H9 (cell line): ENCODE measurements around the gene MSN. TPM values are rescaled to one million over a fixed set of nuclear protein-coding genes. Genes with fewer than 3 reads are reported as not detected.

ENCODE experiments used
- DNase-seq: peaks from one replicate; pipeline ENCODE4 v3.0.0-alpha.2; 2017
- H2AFZ ChIP-seq: one replicate; pipeline ENCODE4 v1.6.1; 2013; ENCODE audit warnings: mild to moderate bottlenecking, low read length, control low read depth, moderate library complexity
- H2AK5ac ChIP-seq: 2 replicates; pipeline ENCODE4 v1.6.1; 2013; ENCODE audit warnings: low read length, control low read depth, mixed read lengths; ENCODE audit not compliant: insufficient read length
- H2BK120ac ChIP-seq: one replicate; pipeline ENCODE4 v1.6.1; 2013; ENCODE audit warnings: low read depth, mild to moderate bottlenecking, low read length, control low read depth, inconsistent platforms; ENCODE audit not compliant: poor library complexity, severe bottlenecking
- H2BK12ac ChIP-seq: 2 replicates; pipeline ENCODE4 v1.6.1; 2013; ENCODE audit warnings: low read length, control low read depth, mixed read lengths, low read depth; ENCODE audit not compliant: insufficient read length
- H2BK15ac ChIP-seq: 2 replicates; pipeline ENCODE4 v1.6.1; 2013; ENCODE audit warnings: low read depth, low read length, control low read depth
- H2BK20ac ChIP-seq: one replicate; pipeline ENCODE4 v1.6.1; 2013; ENCODE audit warnings: low read depth, mild to moderate bottlenecking, low read length, control low read depth, inconsistent platforms; ENCODE audit not compliant: poor library complexity, severe bottlenecking
- H2BK5ac ChIP-seq: 2 replicates; pipeline ENCODE4 v1.6.1; 2013; ENCODE audit warnings: low read length, control low read depth, mixed read lengths; ENCODE audit not compliant: insufficient read length
- H3K14ac ChIP-seq: 2 replicates; pipeline ENCODE4 v1.6.1; 2013; ENCODE audit warnings: low read length, control low read depth; ENCODE audit not compliant: insufficient read depth
- H3K18ac ChIP-seq: 2 replicates; pipeline ENCODE4 v1.6.1; 2013; ENCODE audit warnings: low read depth, mild to moderate bottlenecking, mixed read lengths, low read length, control low read depth; ENCODE audit not compliant: insufficient read length
- H3K23ac ChIP-seq: 2 replicates; pipeline ENCODE4 v1.6.1; 2013; ENCODE audit warnings: low read length, control low read depth, mixed read lengths, low read depth; ENCODE audit not compliant: insufficient read length
- H3K23me2 ChIP-seq: 2 replicates; pipeline ENCODE4 v1.6.1; 2013; ENCODE audit warnings: low read depth, mild to moderate bottlenecking, mixed read lengths, low read length, control low read depth; ENCODE audit not compliant: insufficient read length, poor library complexity, severe bottlenecking
- H3K27ac ChIP-seq: 2 replicates; pipeline ENCODE4 v1.5.1; 2013; ENCODE audit warnings: low read length, control low read depth, mixed read lengths, low read depth; ENCODE audit not compliant: insufficient read length
- H3K27me3 ChIP-seq: 2 replicates; pipeline ENCODE4 v1.6.1; 2013; ENCODE audit warnings: low read length, control low read depth, inconsistent platforms; ENCODE audit not compliant: insufficient read depth
- H3K4ac ChIP-seq: 2 replicates; pipeline ENCODE4 v1.6.1; 2013; ENCODE audit warnings: low read depth, mild to moderate bottlenecking, control low read depth, inconsistent platforms, low read length, moderate library complexity
- H3K4me1 ChIP-seq: 2 replicates; pipeline ENCODE4 v1.6.1; 2013; ENCODE audit warnings: low read length, control low read depth, inconsistent platforms; ENCODE audit not compliant: insufficient read depth
- H3K4me2 ChIP-seq: 2 replicates; pipeline ENCODE4 v1.6.1; 2013; ENCODE audit warnings: low read length, control low read depth, mixed read lengths; ENCODE audit not compliant: insufficient read length, insufficient read depth
- H3K56ac ChIP-seq: 2 replicates; pipeline ENCODE4 v1.6.1; 2013; ENCODE audit warnings: low read depth, mild to moderate bottlenecking, mixed read lengths, low read length, control low read depth; ENCODE audit not compliant: insufficient read length
- H3K79me1 ChIP-seq: 2 replicates; pipeline ENCODE4 v1.6.1; 2013; ENCODE audit warnings: low read depth, mild to moderate bottlenecking, moderate library complexity, low read length, control low read depth, inconsistent platforms; ENCODE audit not compliant: insufficient read depth, poor library complexity, severe bottlenecking
- H3K79me2 ChIP-seq: 2 replicates; pipeline ENCODE4 v1.6.1; 2013; ENCODE audit warnings: low read length, control low read depth, inconsistent platforms; ENCODE audit not compliant: insufficient read depth
- H3K9ac ChIP-seq: 2 replicates; pipeline ENCODE4 v1.6.1; 2013; ENCODE audit warnings: low read length, control low read depth, mixed read lengths; ENCODE audit not compliant: insufficient read length; ENCODE audit errors: extremely low read depth
- H3K9me3 ChIP-seq: one replicate; pipeline ENCODE4 v1.6.1; 2013; ENCODE audit warnings: low read depth, low read length, inconsistent platforms; ENCODE audit not compliant: control insufficient read depth
- H3T11ph ChIP-seq: one replicate; pipeline ENCODE4 v1.6.1; 2013; ENCODE audit warnings: mild to moderate bottlenecking, low read length, control low read depth, inconsistent platforms
- H4K20me1 ChIP-seq: one replicate; pipeline ENCODE4 v1.6.1; 2013; ENCODE audit not compliant: control insufficient read depth, insufficient read length, insufficient read depth
- H4K5ac ChIP-seq: 2 replicates; pipeline ENCODE4 v1.6.1; 2013; ENCODE audit warnings: low read depth, mild to moderate bottlenecking, mixed read lengths, low read length, control low read depth; ENCODE audit not compliant: insufficient read length
- H4K8ac ChIP-seq: replicated peaks from 2 replicates; pipeline ENCODE4 v1.6.1; 2013; ENCODE audit warnings: low read length, control low read depth, mixed read lengths, low read depth; ENCODE audit not compliant: insufficient read length
- H4K91ac ChIP-seq: 2 replicates; pipeline ENCODE4 v1.6.1; 2013; ENCODE audit warnings: low read depth, mild to moderate bottlenecking, moderate library complexity, mixed read lengths, low read length, control low read depth; ENCODE audit not compliant: insufficient read length
- H3K27ac Mint-ChIP-seq, 3 experiments: 2 replicates in 2 of 3; 3 replicates in 1 of 3; pipeline ENCODE4 v1.8.0; 2020 to 2021; ENCODE audit warnings: mixed read lengths in 3 of 3, mild to moderate bottlenecking in 1 of 3, moderate library complexity in 1 of 3
- H3K27me3 Mint-ChIP-seq: 2 replicates; pipeline ENCODE4 v1.8.0; 2021; ENCODE audit warnings: low read depth, mild to moderate bottlenecking, moderate library complexity, mixed read lengths
- H3K36me3 Mint-ChIP-seq, 3 experiments: 2 replicates in 2 of 3; 3 replicates in 1 of 3; pipeline ENCODE4 v1.8.0; 2020 to 2021; ENCODE audit warnings: low read depth in 3 of 3, mixed read lengths in 3 of 3; ENCODE audit not compliant: insufficient read depth in 1 of 3
- H3K4me1 Mint-ChIP-seq, 2 experiments: 2 replicates each; pipeline ENCODE4 v1.8.0; 2020; ENCODE audit warnings: mixed read lengths in 2 of 2
- H3K4me3 Mint-ChIP-seq, 2 experiments: 2 replicates in 1 of 2; 3 replicates in 1 of 2; pipeline ENCODE4 v1.8.0; 2020 to 2021; ENCODE audit warnings: mild to moderate bottlenecking in 2 of 2, mixed read lengths in 2 of 2, moderate library complexity in 1 of 2
- H3K9me3 Mint-ChIP-seq, 2 experiments: 2 replicates in 1 of 2; 3 replicates in 1 of 2; pipeline ENCODE4 v1.8.0; 2020; ENCODE audit warnings: mild to moderate bottlenecking in 2 of 2, mixed read lengths in 2 of 2, moderate library complexity in 1 of 2
- WGBS: extraction: QIAGEN DNeasy Blood & Tissue Kit; methylation state at CpG from one replicate; pipeline ENCODE4 v1.1.7; 2013; ENCODE audit warnings: missing lambda C conversion rate, low lambda C conversion rate, mixed read lengths; ENCODE audit not compliant: insufficient read length; ENCODE audit errors: extremely low coverage; 5-methylcytosine and 5-hydroxymethylcytosine counted together
- total RNA-seq: library from RNA; stranded (reverse); gene quantifications from 2 replicates; pipeline ENCODE4 v1.2.1, GENCODE V29; 2021
- TF ChIP-seq, protein P1 (sequence below): fragments of 200-600 bp; sonication (generic); conservative IDR thresholded peaks from 3 replicates; pipeline ENCODE4 v1.8.0; 2021; ENCODE audit warnings: antibody characterized with exemption, mild to moderate bottlenecking

Gene MSN
- total RNA-seq, 1 experiment from 2014 or later = 126 TPM

DNA sequence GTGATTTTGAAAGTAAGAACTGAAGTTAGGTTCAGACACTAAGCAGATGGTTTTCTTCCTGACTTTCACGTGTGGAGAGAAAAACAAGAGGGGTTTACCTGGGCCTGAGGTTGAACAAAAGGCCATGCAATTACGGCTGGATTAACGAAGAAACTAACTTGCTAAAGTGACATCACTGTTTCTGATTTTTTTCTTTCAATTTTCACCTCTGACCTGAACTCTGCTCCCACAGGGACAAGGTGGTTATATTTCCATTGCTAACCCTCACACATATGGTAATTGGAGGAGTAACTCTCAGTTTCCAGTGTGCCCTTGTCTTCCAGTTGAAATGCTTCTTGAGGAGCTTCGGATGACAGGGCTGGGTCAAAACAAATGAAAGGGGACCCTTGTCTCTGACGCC lies 38.0 kb downstream of the MSN start:
- H3K9me3 Mint-ChIP-seq = peaks cover 57 to 58% of the 10 kb centered on the region in 2 experiments
- H3K9me3 ChIP-seq = peaks cover 56% of the 10 kb centered on the region
- no peak overlapping the region; a peak in 2 of 7 replicates for H3K27ac Mint-ChIP-seq
- H3K4me3 Mint-ChIP-seq = no peak overlapping the region
- no peaks in the 10 kb centered on the region for H3K27me3 Mint-ChIP-seq
- H3K79me2 ChIP-seq = peaks cover 3% of the 10 kb centered on the region; the same call in 1 of the 2 replicates
- no peak overlapping the region for H2BK15ac ChIP-seq
- H3K23ac ChIP-seq = no peak overlapping the region
- no peaks in the 10 kb centered on the region for H3K27me3 ChIP-seq
- H2BK12ac ChIP-seq = no peak overlapping the region
- no CpG with 5 or more reads among the region's 5 CpGs for WGBS
- no peak for DNase-seq
- no peak overlapping the region for H3K18ac ChIP-seq
- no peak overlapping the region for H3K4ac ChIP-seq
- no peak overlapping the region for H4K5ac ChIP-seq
- no peaks in the 10 kb centered on the region for H4K20me1 ChIP-seq
- H4K8ac ChIP-seq = no peak overlapping the region
- H3K23me2 ChIP-seq = no peaks in the 10 kb centered on the region
- peaks cover 3% of the 10 kb centered on the region; the same call in 1 of the 2 replicates for H3K4me1 ChIP-seq
- no peak overlapping the region for H2BK120ac ChIP-seq
- H3T11ph ChIP-seq = no peak overlapping the region
- H2BK20ac ChIP-seq = no peak overlapping the region
- H3K36me3 Mint-ChIP-seq = peaks cover 11 to 23% (median 15%) of the 10 kb centered on the region in 3 experiments; a peak in 6 of 7 replicates
- no peak overlapping the region for H3K9ac ChIP-seq
- H2AFZ ChIP-seq = no peak overlapping the region
- peaks cover 23 to 27% of the 10 kb centered on the region in 2 experiments for H3K4me1 Mint-ChIP-seq
- H3K27ac ChIP-seq = no peak overlapping the region
- H3K79me1 ChIP-seq = no peaks in the 10 kb centered on the region
- H4K91ac ChIP-seq = no peak overlapping the region
- no peak overlapping the region for H3K56ac ChIP-seq
- H2BK5ac ChIP-seq = no peak overlapping the region
- H2AK5ac ChIP-seq = no peak overlapping the region
- TF ChIP-seq, protein P1, sequence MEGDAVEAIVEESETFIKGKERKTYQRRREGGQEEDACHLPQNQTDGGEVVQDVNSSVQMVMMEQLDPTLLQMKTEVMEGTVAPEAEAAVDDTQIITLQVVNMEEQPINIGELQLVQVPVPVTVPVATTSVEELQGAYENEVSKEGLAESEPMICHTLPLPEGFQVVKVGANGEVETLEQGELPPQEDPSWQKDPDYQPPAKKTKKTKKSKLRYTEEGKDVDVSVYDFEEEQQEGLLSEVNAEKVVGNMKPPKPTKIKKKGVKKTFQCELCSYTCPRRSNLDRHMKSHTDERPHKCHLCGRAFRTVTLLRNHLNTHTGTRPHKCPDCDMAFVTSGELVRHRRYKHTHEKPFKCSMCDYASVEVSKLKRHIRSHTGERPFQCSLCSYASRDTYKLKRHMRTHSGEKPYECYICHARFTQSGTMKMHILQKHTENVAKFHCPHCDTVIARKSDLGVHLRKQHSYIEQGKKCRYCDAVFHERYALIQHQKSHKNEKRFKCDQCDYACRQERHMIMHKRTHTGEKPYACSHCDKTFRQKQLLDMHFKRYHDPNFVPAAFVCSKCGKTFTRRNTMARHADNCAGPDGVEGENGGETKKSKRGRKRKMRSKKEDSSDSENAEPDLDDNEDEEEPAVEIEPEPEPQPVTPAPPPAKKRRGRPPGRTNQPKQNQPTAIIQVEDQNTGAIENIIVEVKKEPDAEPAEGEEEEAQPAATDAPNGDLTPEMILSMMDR = no peak
- H3K4me2 ChIP-seq = no peak overlapping the region
- no peak overlapping the region for H3K14ac ChIP-seq
